Colonic mucosa (tissue), 4 donors: ENCODE results near the gene EXOC3. TPM values are rescaled to one million over a fixed set of nuclear protein-coding genes. Genes with fewer than 3 reads are reported as not detected.

Source experiments
- DNase-seq: peaks from one replicate; pipeline ENCODE4 v3.0.0-alpha.2; 2020
- H3K27ac ChIP-seq: fragments of 200-600 bp; one replicate; pipeline ENCODE4 v1.8.0; 2021
- H3K27me3 ChIP-seq: fragments of 200-600 bp; one replicate; pipeline ENCODE4 v1.8.0; 2021
- H3K36me3 ChIP-seq: fragments of 200-600 bp; one replicate; pipeline ENCODE4 v1.8.0; 2021
- H3K4me1 ChIP-seq: fragments of 200-600 bp; one replicate; pipeline ENCODE4 v1.8.0; 2021; ENCODE audit warnings: mild to moderate bottlenecking
- H3K4me3 ChIP-seq: fragments of 200-600 bp; one replicate; pipeline ENCODE4 v1.8.0; 2021
- H3K9ac ChIP-seq, 2 donors: one replicate each; pipeline ENCODE4 v1.7.0; 2013; ENCODE audit warnings: control low read depth in 2 of 2, low read depth in 2 of 2, low read length in 2 of 2
- H3K9me3 ChIP-seq: fragments of 200-600 bp; one replicate; pipeline ENCODE4 v1.8.0; 2021
- intact Hi-C: fragments of 100-400 bp; cut with DNase I; formaldehyde crosslinking; loops from one replicate; pipeline ENCODE4 v1.14.1; 2022
- total RNA-seq, 2 donors: library from RNA; stranded (reverse); fragmentation: NEBNext Ultra II Directional in 1 of 2; extraction: Animal tissue kit (Norgen Biotek cat#: 25700) in 1 of 2; gene quantifications; one replicate each; pipeline ENCODE4 v1.2.1, GENCODE V29; 2021
- TF ChIP-seq, protein P1 (sequence below): fragments of 200-600 bp; IDR thresholded peaks from one replicate; pipeline ENCODE4 v1.8.0; 2022; ENCODE audit warnings: antibody characterized with exemption, mild to moderate bottlenecking
- donor health status: healthy.
- donor health status: DM: no; HTN: no; CAD: no.
- donor health status: DM: no; HTN: no; CAD: no.

Gene EXOC3
- total RNA-seq, 2 donors from 2014 or later, result 52.0 to 58.7 TPM

- Histone ChIP-seq H3K4me3 (no peak overlapping the region), H3K4me1 (peaks cover 10% of the 10 kb centered on the region), H3K27me3 (peaks cover 44% of the 10 kb centered on the region), H3K9ac (no peak overlapping the region), H3K9me3 (no peaks in the 10 kb centered on the region), H3K27ac (no peak overlapping the region), H3K36me3 (no peaks in the 10 kb centered on the region)
- no peak for DNase-seq
- intact Hi-C loops, result loop anchor here (10.0 kb wide), 1 partner anchor 138 kb away; the partner anchor contains the start of gene CEP72
- TF ChIP-seq, protein P1, sequence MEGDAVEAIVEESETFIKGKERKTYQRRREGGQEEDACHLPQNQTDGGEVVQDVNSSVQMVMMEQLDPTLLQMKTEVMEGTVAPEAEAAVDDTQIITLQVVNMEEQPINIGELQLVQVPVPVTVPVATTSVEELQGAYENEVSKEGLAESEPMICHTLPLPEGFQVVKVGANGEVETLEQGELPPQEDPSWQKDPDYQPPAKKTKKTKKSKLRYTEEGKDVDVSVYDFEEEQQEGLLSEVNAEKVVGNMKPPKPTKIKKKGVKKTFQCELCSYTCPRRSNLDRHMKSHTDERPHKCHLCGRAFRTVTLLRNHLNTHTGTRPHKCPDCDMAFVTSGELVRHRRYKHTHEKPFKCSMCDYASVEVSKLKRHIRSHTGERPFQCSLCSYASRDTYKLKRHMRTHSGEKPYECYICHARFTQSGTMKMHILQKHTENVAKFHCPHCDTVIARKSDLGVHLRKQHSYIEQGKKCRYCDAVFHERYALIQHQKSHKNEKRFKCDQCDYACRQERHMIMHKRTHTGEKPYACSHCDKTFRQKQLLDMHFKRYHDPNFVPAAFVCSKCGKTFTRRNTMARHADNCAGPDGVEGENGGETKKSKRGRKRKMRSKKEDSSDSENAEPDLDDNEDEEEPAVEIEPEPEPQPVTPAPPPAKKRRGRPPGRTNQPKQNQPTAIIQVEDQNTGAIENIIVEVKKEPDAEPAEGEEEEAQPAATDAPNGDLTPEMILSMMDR, result no peak
Measured at GRCh38 chr5:476814-477175, 33.8 kb downstream of the EXOC3 start.

DNA sequence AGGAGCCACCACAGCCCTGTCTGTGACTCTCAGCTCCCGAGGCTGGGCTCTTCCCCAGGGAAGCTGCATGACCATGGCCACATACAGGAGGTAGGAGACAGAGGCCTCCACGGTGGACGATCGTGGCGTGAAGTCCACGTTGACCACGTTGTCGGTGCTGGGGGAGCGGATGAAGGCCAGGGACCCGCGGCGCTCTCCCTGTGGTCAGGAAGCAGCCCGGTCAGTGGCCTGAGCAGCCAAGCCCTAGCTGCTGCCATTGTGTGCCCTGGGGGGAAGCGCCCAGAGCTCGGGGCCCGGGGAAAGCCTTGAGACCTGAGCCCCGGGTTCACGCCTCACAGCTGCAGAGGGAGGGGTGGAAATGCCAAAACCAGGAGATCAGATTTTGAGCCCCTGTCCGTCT is 34.3 kb downstream of the EXOC3 start:
- Histone ChIP-seq H3K9ac (no peak overlapping the region), H3K9me3 (no peaks in the 10 kb centered on the region), H3K36me3 (no peaks in the 10 kb centered on the region), H3K4me3 (no peak overlapping the region), H3K4me1 (peaks cover 5% of the 10 kb centered on the region), H3K27me3 (peaks cover 44% of the 10 kb centered on the region), H3K27ac (no peak overlapping the region)
- TF ChIP-seq, protein P1, result no peak
- intact Hi-C loops, result loop anchor here (10.0 kb wide), 1 partner anchor 138 kb away; the partner anchor contains the start of gene CEP72
- no peak for DNase-seq

GRCh38 chr5:477871-478270 is 34.9 kb downstream of the EXOC3 start:
- H3K27me3 ChIP-seq, result peaks cover 49% of the 10 kb centered on the region
- TF ChIP-seq, protein P1, result no peak
- no peak for DNase-seq
- no peak overlapping the region for H3K9ac ChIP-seq
- no peak overlapping the region for H3K27ac ChIP-seq
- H3K36me3 ChIP-seq, result no peaks in the 10 kb centered on the region
- no peak overlapping the region for H3K4me3 ChIP-seq
- H3K9me3 ChIP-seq, result no peaks in the 10 kb centered on the region
- H3K4me1 ChIP-seq, result peaks cover 4% of the 10 kb centered on the region
- intact Hi-C loops, result loop anchor here (10.0 kb wide), 1 partner anchor 137 kb away; the partner anchor contains the start of gene CEP72

- H3K9me3 ChIP-seq, result no peaks in the 10 kb centered on the region
- H3K4me1 ChIP-seq, result peaks cover 4% of the 10 kb centered on the region
- H3K9ac ChIP-seq, result no peak overlapping the region
- DNase-seq, result no peak
- no peak overlapping the region for H3K4me3 ChIP-seq
- no peak overlapping the region for H3K27ac ChIP-seq
- intact Hi-C loops, result loop anchor here (10.0 kb wide), 1 partner anchor 136 kb away; the partner anchor contains the start of gene CEP72
- peaks cover 55% of the 10 kb centered on the region for H3K27me3 ChIP-seq
- TF ChIP-seq, protein P1, result no peak
- H3K36me3 ChIP-seq, result no peaks in the 10 kb centered on the region
Measured at GRCh38 chr5:478369-478981, 35.5 kb downstream of the EXOC3 start.

DNA sequence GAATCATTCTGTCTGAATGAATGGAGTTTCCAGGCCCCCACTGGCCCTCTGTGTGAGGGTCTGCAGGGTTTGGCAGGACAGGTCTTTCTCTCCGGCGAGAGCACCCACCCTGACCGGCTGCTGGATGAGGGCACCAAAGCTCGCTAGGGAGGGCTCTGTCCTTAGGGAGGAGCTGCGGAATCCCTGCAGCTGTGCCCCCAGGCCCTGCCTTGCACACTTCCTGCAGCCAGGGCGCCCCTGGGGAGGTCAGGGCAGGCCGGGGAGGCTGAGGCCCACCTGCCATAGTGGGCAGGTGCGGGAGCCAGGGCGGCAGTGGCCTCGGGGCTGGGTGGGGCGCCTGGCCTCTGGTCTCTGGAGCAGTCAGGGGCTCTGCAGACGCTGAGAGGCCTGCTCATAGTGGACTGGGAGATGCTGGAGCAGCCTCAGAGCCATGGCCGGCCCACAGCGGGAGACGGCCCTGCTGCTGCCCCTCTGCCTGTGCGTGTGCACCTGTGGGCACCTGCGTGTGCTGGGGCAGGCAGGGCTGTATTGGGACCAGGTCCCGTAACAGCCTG is 36.1 kb downstream of the EXOC3 start:
- no peaks in the 10 kb centered on the region for H3K9me3 ChIP-seq
- no peak overlapping the region for H3K27ac ChIP-seq
- no peaks in the 10 kb centered on the region for H3K36me3 ChIP-seq
- H3K4me1 ChIP-seq, result peaks cover 4% of the 10 kb centered on the region
- no peak overlapping the region for H3K9ac ChIP-seq
- no peak for DNase-seq
- peaks cover 58% of the 10 kb centered on the region for H3K27me3 ChIP-seq
- intact Hi-C loops, result loop anchor here (10.0 kb wide), 1 partner anchor 136 kb away; the partner anchor contains the start of gene CEP72
- no peak overlapping the region for H3K4me3 ChIP-seq
- TF ChIP-seq, protein P1, result no peak
